ENCODE data around the gene PPP1CB. TPM values are rescaled to one million over a fixed set of nuclear protein-coding genes. Genes with fewer than 3 reads are reported as not detected.

The PPP1CB gene
- total and polyA plus RNA-seq, 9 donors, result 90.9 to 421 (median 272) TPM

- H3K4me3 ChIP-seq, result no peak overlapping the region
- DNase-seq, result no peak
- H3K27ac ChIP-seq, result no peak overlapping the region
- no peaks in the 10 kb centered on the region for H3K36me3 ChIP-seq
- no peaks in the 10 kb centered on the region for H3K27me3 ChIP-seq
- intact Hi-C loops (cut with DNase I), result no loop called here
- no peaks in the 10 kb centered on the region for H3K4me1 ChIP-seq (ENCODE audit: insufficient read depth)
- WGBS, 3 donors, result 82 to 86% (median 85%) methylated on average over 3 of the region's 3 CpGs
- no peak for TF ChIP-seq EP300 (IDR thresholded peaks at IDR 0.05)
- no peak for TF ChIP-seq POLR2A (IDR thresholded peaks at IDR 0.05)
- no peak for TF ChIP-seq CTCF (IDR thresholded peaks at IDR 0.05)
- no peaks in the 10 kb centered on the region for H3K9me3 ChIP-seq
These were observed 50.1 kb downstream of the PPP1CB start for GRCh38 chr2:28801726-28802125.

- no peak for TF ChIP-seq EP300 (IDR thresholded peaks at IDR 0.05)
- no peak for TF ChIP-seq POLR2A (IDR thresholded peaks at IDR 0.05)
- TF ChIP-seq CTCF (IDR thresholded peaks at IDR 0.05), result no peak
- H3K36me3 ChIP-seq, result no peaks in the 10 kb centered on the region
- no peak overlapping the region for H3K27ac ChIP-seq
- H3K27me3 ChIP-seq, result no peaks in the 10 kb centered on the region
- no peaks in the 10 kb centered on the region for H3K9me3 ChIP-seq
- DNase-seq, result peak in 1 of 5 donors; percentile 50
- H3K4me3 ChIP-seq, result no peak overlapping the region
- intact Hi-C loops (cut with DNase I), result no loop called here
- 32 to 35% (median 34%) methylated on average over 4 of the region's 4 CpGs for WGBS, 3 donors
- H3K4me1 ChIP-seq (ENCODE audit: insufficient read depth), result no peaks in the 10 kb centered on the region
These were observed 51.4 kb downstream of the PPP1CB start for GRCh38 chr2:28802975-28803429.

GRCh38 chr2:28809927-28810326, 58.3 kb downstream of the PPP1CB start:
- H3K4me3 ChIP-seq, result no peak overlapping the region
- H3K27me3 ChIP-seq, result no peaks in the 10 kb centered on the region
- H3K27ac ChIP-seq, result no peak overlapping the region
- TF ChIP-seq EP300 (IDR thresholded peaks at IDR 0.05) (no peak), CTCF (IDR thresholded peaks at IDR 0.05) (no peak), POLR2A (IDR thresholded peaks at IDR 0.05) (no peak)
- no peak for DNase-seq
- H3K9me3 ChIP-seq, result no peaks in the 10 kb centered on the region
- 55 to 60% (median 59%) methylated on average over 10 of the region's 10 CpGs for WGBS, 3 donors
- no peaks in the 10 kb centered on the region for H3K36me3 ChIP-seq
- intact Hi-C loops (cut with DNase I), result no loop called here
- H3K4me1 ChIP-seq (ENCODE audit: insufficient read depth), result no peaks in the 10 kb centered on the region

- H3K27me3 ChIP-seq, result no peaks in the 10 kb centered on the region
- H3K27ac ChIP-seq, result no peak within 1 kb of the TSS
- H3K36me3 ChIP-seq, result no peaks in the 10 kb centered on the region
- no peaks in the 10 kb centered on the region for H3K9me3 ChIP-seq
- intact Hi-C loops (cut with DNase I), result no loop called here
- TF ChIP-seq CTCF (IDR thresholded peaks at IDR 0.05) (peak in 1 of 3 donors; percentile 8), POLR2A (IDR thresholded peaks at IDR 0.05) (no peak), EP300 (IDR thresholded peaks at IDR 0.05) (no peak)
- peak within 1 kb of the TSS; percentile 38 for H3K4me3 ChIP-seq
- WGBS, 3 donors, result 1 to 3% (median 2%) methylated on average over 58 to 97 of the region's 97 CpGs
- DNase-seq, result peak; percentile 75 to 84 (median 78)
- H3K4me1 ChIP-seq (ENCODE audit: insufficient read depth), result no peaks in the 10 kb centered on the region
These were observed 59.0 kb downstream of the PPP1CB start, which contains the start of gene SPDYA for GRCh38 chr2:28810384-28811285. Gene SPDYA (plus strand): TSS chr2:28810834. CDS start chr2:28816015, 5,181 bp downstream.

Data from ovary (tissue), 9 donors.